GM19467 (cell line): Measurements from ENCODE around the gene FIP1L1.
"Not testable (repeated sequence)": the region's sequence is repeated elsewhere in the genome, so short reads cannot be mapped to it uniquely, and the experiment has no call there.

ENCODE experiments used
- ATAC-seq: cut with Tn5 transposase; IDR thresholded peaks from one replicate; pipeline ENCODE4 v1.9.1; 2021; ENCODE audit warnings: mild to moderate bottlenecking, moderate library complexity; ENCODE audit not compliant: unreplicated experiment

The FIP1L1 gene

GRCh38 chr4:53376900-53377299, 541 bp upstream of the FIP1L1 start:
- no peak for ATAC-seq

GRCh38 chr4:53378171-53378482, 686 bp downstream of the FIP1L1 start:
- ATAC-seq: peak; percentile 35

- no peak for ATAC-seq
These were observed 2.8 kb downstream of the FIP1L1 start for GRCh38 chr4:53380221-53380620.

GRCh38 chr4:53409479-53409878, 32.0 kb downstream of the FIP1L1 start:
- ATAC-seq: not testable (repeated sequence)

- no peak for ATAC-seq
These were observed 41.8 kb downstream of the FIP1L1 start for GRCh38 chr4:53419208-53419607.

GRCh38 chr4:53421791-53422190, 44.4 kb downstream of the FIP1L1 start:
- no peak for ATAC-seq

GRCh38 chr4:53422367-53422766, 44.9 kb downstream of the FIP1L1 start:
- ATAC-seq: no peak

DNA sequence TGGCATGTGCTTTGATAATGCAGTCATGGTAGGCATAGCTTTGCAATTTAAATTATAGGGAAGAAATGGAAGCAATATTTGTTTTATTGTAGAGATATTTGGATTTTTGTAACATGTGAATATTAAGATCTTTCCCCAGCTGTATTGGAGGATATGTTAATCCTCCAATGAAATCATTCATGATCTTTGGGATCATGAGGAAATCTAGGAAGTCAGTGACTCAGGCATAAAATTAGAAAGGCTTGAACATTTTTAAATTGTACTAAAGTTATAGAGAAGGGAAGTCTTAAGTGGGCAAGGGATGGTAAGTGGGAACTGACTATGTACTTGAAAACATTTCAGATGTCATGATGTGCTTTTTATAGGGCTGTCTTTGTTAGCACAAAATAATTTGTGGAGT, 46.8 kb downstream of the FIP1L1 start:
- no peak for ATAC-seq

GRCh38 chr4:53427366-53427765, 49.9 kb downstream of the FIP1L1 start:
- no peak for ATAC-seq

- no peak for ATAC-seq
These were observed 53.6 kb downstream of the FIP1L1 start for GRCh38 chr4:53431052-53431451.

DNA sequence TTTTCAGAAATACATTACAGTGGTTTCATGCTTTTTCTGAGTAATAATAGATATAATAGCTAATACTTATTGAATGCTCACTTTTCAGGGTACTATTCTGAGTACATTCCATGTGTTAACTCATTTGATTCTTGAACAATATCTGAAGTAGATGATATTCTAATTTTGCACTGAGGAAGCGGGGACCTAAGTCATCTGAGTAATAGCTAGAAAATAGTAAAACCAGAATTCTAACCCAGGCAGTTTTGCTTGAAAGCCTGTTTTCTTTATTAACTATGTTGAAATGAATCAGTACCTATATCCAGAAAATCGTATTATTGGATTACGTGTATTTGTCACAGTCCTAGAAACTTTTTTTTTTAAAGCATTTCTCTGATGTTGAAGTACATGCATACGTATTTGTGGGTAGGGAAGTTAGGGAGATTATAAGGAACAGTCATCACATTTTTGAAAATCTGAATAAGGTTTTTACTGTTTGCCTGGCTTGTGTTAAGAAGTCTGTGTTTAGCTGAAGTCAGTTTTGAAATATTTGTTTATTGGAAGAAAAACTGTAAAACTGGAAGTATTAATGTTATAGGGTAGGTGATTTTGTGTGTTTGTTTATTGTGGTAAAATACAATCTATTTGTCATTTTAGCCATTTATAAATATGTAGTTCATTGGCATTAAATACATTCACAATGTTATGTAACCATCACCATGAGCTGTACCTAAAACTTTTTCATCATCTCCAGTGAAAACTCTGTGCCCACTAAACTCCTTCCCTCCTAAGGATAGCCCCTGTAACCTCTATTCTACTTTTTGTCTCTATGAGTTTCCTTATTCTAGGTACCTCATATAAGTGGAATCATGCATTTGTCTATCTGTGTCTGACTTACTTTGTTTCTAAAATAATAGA, 55.3 kb downstream of the FIP1L1 start:
- no peak for ATAC-seq

- no peak for ATAC-seq
These were observed 58.8 kb downstream of the FIP1L1 start for GRCh38 chr4:53436251-53436650.

DNA sequence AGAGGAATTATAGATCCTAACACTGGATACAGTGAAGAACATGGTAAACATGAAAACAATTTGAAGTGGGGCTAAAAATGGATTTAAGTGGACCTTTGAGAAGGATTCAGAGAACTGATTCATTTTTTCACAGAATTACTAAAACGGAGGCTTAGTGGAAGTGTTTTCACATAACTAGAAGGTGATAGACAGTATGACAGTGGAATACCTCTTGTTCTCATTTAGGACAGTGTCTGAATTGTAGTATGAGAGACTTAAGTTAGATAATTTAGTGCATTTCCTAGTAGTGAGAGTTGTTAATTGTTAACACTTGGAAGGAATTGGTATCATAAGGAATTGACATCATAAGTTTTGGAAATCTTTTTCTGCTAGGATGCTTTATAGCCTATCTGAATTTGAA, 64.1 kb downstream of the FIP1L1 start:
- ATAC-seq: no peak

DNA sequence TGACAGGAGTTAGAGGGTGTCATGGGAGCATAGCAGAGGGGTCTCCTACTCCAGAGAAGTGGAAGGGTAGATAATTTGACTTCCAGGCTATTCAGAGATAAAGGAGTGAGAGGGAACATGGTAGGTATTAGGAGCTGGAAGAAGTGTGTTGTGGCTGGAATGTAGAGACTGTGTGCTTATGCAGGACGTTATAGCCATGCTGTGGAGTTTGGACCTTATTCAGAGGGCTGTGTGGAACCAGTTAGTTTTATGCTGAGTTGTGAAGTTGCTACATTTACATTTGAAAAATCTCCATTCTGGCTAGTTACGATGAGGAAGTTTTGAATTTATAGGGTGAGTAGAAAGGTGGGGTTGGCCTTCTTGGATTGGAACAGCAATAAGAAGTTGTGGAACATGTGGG, 67.5 kb downstream of the FIP1L1 start:
- no peak for ATAC-seq

- ATAC-seq: no peak
These were observed 73.3 kb downstream of the FIP1L1 start for GRCh38 chr4:53450773-53451172.

- ATAC-seq: no peak
These were observed 75.9 kb downstream of the FIP1L1 start for GRCh38 chr4:53453385-53453784.

GRCh38 chr4:53455766-53456165, 78.3 kb downstream of the FIP1L1 start:
- ATAC-seq: no peak

DNA sequence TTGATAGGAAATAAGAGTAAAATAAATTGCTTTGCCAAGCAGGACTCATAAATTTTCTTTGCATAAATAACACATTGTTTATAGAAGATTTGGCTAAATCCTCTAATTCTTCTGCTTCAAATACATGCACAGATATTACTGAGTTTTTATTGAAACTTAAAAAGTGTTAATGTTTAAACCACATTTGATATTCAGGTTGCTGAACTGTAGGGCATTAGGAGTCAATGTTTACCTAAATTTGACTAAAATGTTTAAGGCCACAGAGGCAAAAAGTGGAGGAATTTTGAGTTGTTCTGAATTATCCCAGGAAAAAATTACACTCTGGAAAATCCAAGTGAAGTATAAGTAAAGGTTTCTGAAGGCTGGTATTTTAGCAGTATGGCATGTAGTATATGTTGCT, 78.7 kb downstream of the FIP1L1 start:
- ATAC-seq: no peak

DNA sequence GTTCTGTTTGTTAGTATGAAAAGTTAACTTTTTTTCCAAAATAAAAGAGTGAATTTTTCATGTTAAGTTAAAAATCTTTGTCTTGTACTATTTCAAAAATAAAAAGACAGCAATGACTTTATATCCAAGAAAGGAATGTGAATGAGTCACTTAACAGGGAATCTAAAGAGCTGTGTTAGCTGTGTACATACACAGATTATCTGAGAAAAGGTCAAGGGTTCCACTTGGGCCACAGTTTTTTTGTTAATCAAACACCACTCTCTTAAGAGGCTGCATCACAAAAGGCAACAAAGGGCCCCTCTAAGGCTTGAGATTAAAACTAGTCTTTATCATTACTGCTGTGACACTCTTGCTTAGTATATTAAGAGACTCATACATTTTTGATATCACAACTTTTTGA, 82.1 kb downstream of the FIP1L1 start:
- ATAC-seq: no peak

- no peak for ATAC-seq
These were observed 83.8 kb downstream of the FIP1L1 start for GRCh38 chr4:53461244-53461643.

GRCh38 chr4:53463340-53463739, 85.9 kb downstream of the FIP1L1 start:
- ATAC-seq: no peak

DNA sequence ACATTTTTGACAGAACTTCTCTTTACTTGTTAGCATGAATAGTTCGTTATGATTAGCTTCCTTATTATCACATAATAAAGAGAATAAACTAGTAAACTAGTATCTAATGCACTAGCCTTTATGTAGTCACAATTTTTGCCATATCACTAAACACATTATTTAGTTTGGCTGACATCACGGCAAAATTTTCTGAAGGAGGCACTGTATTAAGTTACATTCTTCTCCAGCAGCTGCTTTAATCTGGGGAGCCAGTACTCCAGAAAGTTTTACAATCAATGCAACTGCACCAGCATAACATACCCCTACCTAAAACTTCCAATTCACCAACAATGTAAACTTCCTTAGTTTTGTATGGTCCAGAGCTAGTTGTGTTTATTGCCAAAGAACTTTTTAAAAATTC, 87.8 kb downstream of the FIP1L1 start:
- ATAC-seq: no peak

GRCh38 chr4:53465891-53466290, 88.5 kb downstream of the FIP1L1 start:
- no peak for ATAC-seq
